H1 (cell line): ENCODE data around the gene ASF1A. TPM values are rescaled to one million over a fixed set of nuclear protein-coding genes. Genes with fewer than 3 reads are reported as not detected.

Experiments used
- CTCF ChIA-PET: fragments of 300-600 bp; sonication (Branson Sonifier 250); formaldehyde crosslinking; loops from one replicate; lab custom pipeline; 2021; ENCODE audit not compliant: partially characterized antibody; lab: Charles Lee
- POLR2A ChIA-PET: fragments of 300-600 bp; sonication (Branson Sonifier 250); formaldehyde crosslinking; loops from one replicate; lab custom pipeline; 2021; ENCODE audit warnings: inconsistent platforms; ENCODE audit not compliant: partially characterized antibody; lab: Charles Lee
- DNase-seq, 2 experiments: peaks; one replicate each; pipeline versions ENCODE4 v3.0.0 to v3.0.0-alpha.2; 2010 to 2022; ENCODE audit warnings: low spot score in 2 of 2, low read depth in 1 of 2, mixed read lengths in 1 of 2
- FAIRE-seq: peaks from 2 replicates; lab custom pipeline; 2011; peaks lifted over from hg19 to GRCh38; lab: Jason Lieb, UNC
- H2AFZ ChIP-seq: 2 replicates; pipeline ENCODE4 v1.8.1; 2012; ENCODE audit warnings: low read length, inconsistent platforms
- H2AK5ac ChIP-seq: 2 replicates; pipeline ENCODE4 v1.6.1; 2013; ENCODE audit warnings: low read depth, low read length
- H2BK120ac ChIP-seq: replicated peaks from 2 replicates; pipeline ENCODE3; 2013; ENCODE audit warnings: low read depth, low read length, inconsistent platforms
- H2BK12ac ChIP-seq: 2 replicates; pipeline ENCODE4 v1.6.1; 2013; ENCODE audit warnings: low read depth, low read length
- H2BK15ac ChIP-seq: 2 replicates; pipeline ENCODE4 v1.6.1; 2013; ENCODE audit warnings: low read length
- H2BK20ac ChIP-seq: 2 replicates; pipeline ENCODE4 v1.6.1; 2013; ENCODE audit warnings: low read length
- H2BK5ac ChIP-seq: 2 replicates; pipeline ENCODE4 v1.6.1; 2013; ENCODE audit warnings: low read depth, low read length
- H3K14ac ChIP-seq: 2 replicates; pipeline ENCODE4 v1.6.1; 2013; ENCODE audit warnings: inconsistent platforms; ENCODE audit not compliant: insufficient read length
- H3K18ac ChIP-seq: 2 replicates; pipeline ENCODE4 v1.6.1; 2013; ENCODE audit warnings: low read length; ENCODE audit errors: extremely low read depth
- H3K23ac ChIP-seq: 2 replicates; pipeline ENCODE4 v1.6.1; 2013; ENCODE audit warnings: inconsistent platforms; ENCODE audit not compliant: insufficient read length
- H3K23me2 ChIP-seq: 2 replicates; pipeline ENCODE4 v1.6.1; 2013; ENCODE audit warnings: low read depth, low read length
- H3K27ac ChIP-seq: 2 replicates; pipeline ENCODE4 v1.6.1; 2011; ENCODE audit warnings: low read depth, low read length, inconsistent platforms
- H3K27me3 ChIP-seq, 4 experiments: replicated peaks in 1 of 4; 1 replicate in 1 of 4; 2 replicates in 3 of 4; pipeline versions ENCODE4 v1.6.1 to v1.8.1; 2011 to 2013; ENCODE audit warnings: low read length in 3 of 4, mild to moderate bottlenecking in 3 of 4, inconsistent platforms in 2 of 4, mixed read lengths in 2 of 4, moderate library complexity in 1 of 4; ENCODE audit not compliant: control insufficient read depth in 3 of 4, insufficient read depth in 3 of 4; ENCODE audit errors: extremely low read depth in 1 of 4
- H3K36me3 ChIP-seq, 4 experiments: 2 replicates each; pipeline versions ENCODE4 v1.6.1 to v1.8.1; 2011 to 2013; ENCODE audit warnings: mild to moderate bottlenecking in 4 of 4, low read length in 3 of 4, moderate library complexity in 2 of 4, control low read depth in 1 of 4, inconsistent platforms in 1 of 4; ENCODE audit not compliant: insufficient read depth in 4 of 4, control insufficient read depth in 2 of 4
- H3K4ac ChIP-seq: replicated peaks from 2 replicates; pipeline ENCODE3; 2013; ENCODE audit warnings: low read length, low read depth, mixed read lengths, inconsistent platforms; ENCODE audit not compliant: insufficient read length
- H3K4me1 ChIP-seq, 4 experiments: replicated peaks in 1 of 4; 1 replicate in 1 of 4; 2 replicates in 3 of 4; pipeline versions ENCODE4 v1.6.1 to v1.8.1; 2011 to 2013; ENCODE audit warnings: low read length in 3 of 4, inconsistent platforms in 2 of 4, mixed read lengths in 1 of 4; ENCODE audit not compliant: insufficient read depth in 4 of 4, control insufficient read depth in 3 of 4
- H3K4me2 ChIP-seq, 2 experiments: 2 replicates each; pipeline versions ENCODE4 v1.6.1 to v1.8.1; 2011 to 2013; ENCODE audit warnings: low read depth in 2 of 2, low read length in 2 of 2, control low read depth in 1 of 2, inconsistent platforms in 1 of 2, mild to moderate bottlenecking in 1 of 2; ENCODE audit not compliant: insufficient read depth in 1 of 2
- H3K4me3 ChIP-seq, 4 experiments: fragments of 200-600, 300-600 bp in 1 of 4; sonication (generic), shearing (Covaris generic), sonication (Bioruptor Twin) in 1 of 4; 2 replicates each; pipeline versions ENCODE4 v1.5.1 to v1.8.1; 2011 to 2016; ENCODE audit warnings: low read length in 4 of 4, low read depth in 3 of 4, control low read depth in 2 of 4, inconsistent platforms in 2 of 4, mild to moderate bottlenecking in 2 of 4, mixed read lengths in 1 of 4, moderate library complexity in 1 of 4; ENCODE audit not compliant: insufficient read depth in 2 of 4; ENCODE audit errors: extremely low read depth in 1 of 4
- H3K56ac ChIP-seq: replicated peaks from 2 replicates; pipeline ENCODE3; 2013; ENCODE audit warnings: low read depth, mild to moderate bottlenecking, mixed read lengths, low read length, inconsistent platforms; ENCODE audit not compliant: insufficient read length
- H3K79me1 ChIP-seq: 2 replicates; pipeline ENCODE4 v1.6.1; 2013; ENCODE audit warnings: low read depth, low read length, control low read depth
- H3K79me2 ChIP-seq, 2 experiments: 2 replicates each; pipeline versions ENCODE4 v1.6.1 to v1.8.1; 2012 to 2013; ENCODE audit warnings: low read length in 2 of 2, mild to moderate bottlenecking in 2 of 2, inconsistent platforms in 1 of 2; ENCODE audit not compliant: insufficient read depth in 2 of 2, control insufficient read depth in 1 of 2
- H3K9ac ChIP-seq, 4 experiments: replicated peaks in 1 of 4; 1 replicate in 1 of 4; 2 replicates in 3 of 4; pipeline versions ENCODE4 v1.6.1 to v1.8.1; 2011 to 2013; ENCODE audit warnings: low read depth in 3 of 4, low read length in 3 of 4, control low read depth in 2 of 4, mild to moderate bottlenecking in 2 of 4, moderate library complexity in 2 of 4, inconsistent platforms in 1 of 4; ENCODE audit errors: extremely low read depth in 1 of 4
- H3K9me3 ChIP-seq, 2 experiments: 2 replicates each; pipeline versions ENCODE4 v1.6.1 to v1.8.1; 2012 to 2013; ENCODE audit warnings: mild to moderate bottlenecking in 2 of 2, moderate library complexity in 2 of 2, control low read depth in 1 of 2, inconsistent platforms in 1 of 2, low read depth in 1 of 2, low read length in 1 of 2, mixed read lengths in 1 of 2; ENCODE audit not compliant: insufficient read depth in 2 of 2
- H4K20me1 ChIP-seq, 2 experiments: replicated peaks in 1 of 2; 2 replicates each; pipeline versions ENCODE3 to v1.8.1; 2011 to 2013; ENCODE audit warnings: inconsistent platforms in 2 of 2, low read length in 2 of 2, mild to moderate bottlenecking in 1 of 2; ENCODE audit not compliant: insufficient read depth in 2 of 2, control insufficient read depth in 1 of 2
- H4K5ac ChIP-seq: 2 replicates; pipeline ENCODE4 v1.6.1; 2013; ENCODE audit warnings: low read length, low read depth, mixed read lengths, inconsistent platforms; ENCODE audit not compliant: insufficient read length
- H4K8ac ChIP-seq: 2 replicates; pipeline ENCODE4 v1.8.0; 2013; ENCODE audit warnings: mild to moderate bottlenecking, moderate library complexity, low read length, inconsistent platforms; ENCODE audit not compliant: insufficient read depth; ENCODE audit errors: extremely low read depth
- H4K91ac ChIP-seq: replicated peaks from 2 replicates; pipeline ENCODE3; 2013; ENCODE audit warnings: low read length, mixed read lengths, inconsistent platforms; ENCODE audit not compliant: insufficient read length
- ATF3 ChIP-seq: IDR thresholded peaks from 2 replicates; pipeline ENCODE4 v1.6.1; 2011; ENCODE audit warnings: low read depth, mild to moderate bottlenecking, low read length; ENCODE audit not compliant: insufficient read depth
- CREB1 ChIP-seq: IDR thresholded peaks from 2 replicates; pipeline ENCODE4 v1.6.1; 2012; ENCODE audit warnings: inconsistent platforms
- EGR1 ChIP-seq: IDR thresholded peaks from 2 replicates; pipeline ENCODE4 v1.6.1; 2011; ENCODE audit warnings: low read depth, low read length, borderline replicate concordance
- FOSL1 ChIP-seq: IDR thresholded peaks from 2 replicates; pipeline ENCODE4 v1.6.1; 2011; ENCODE audit warnings: mild to moderate bottlenecking, low read depth, low read length, moderate library complexity; ENCODE audit not compliant: insufficient read depth
- KDM1A ChIP-seq: fragments of 200-600, 300-600 bp; sonication (generic); IDR thresholded peaks from 2 replicates; pipeline ENCODE4 v1.7.1; 2016; ENCODE audit warnings: mild to moderate bottlenecking, low read length, borderline replicate concordance
- KDM5A ChIP-seq: fragments of 200-600 bp; IDR thresholded peaks from 2 replicates; pipeline ENCODE4 v1.7.1; 2012; ENCODE audit warnings: mild to moderate bottlenecking, low read length, inconsistent platforms, mixed read lengths
- POLR2A ChIP-seq, 2 experiments: IDR thresholded peaks; 1 replicate in 1 of 2; 2 replicates in 1 of 2; pipeline ENCODE4 v1.6.1; 2011; ENCODE audit warnings: low read depth in 2 of 2, low read length in 2 of 2, mild to moderate bottlenecking in 2 of 2; ENCODE audit errors: control extremely low read depth in 1 of 2
- ZNF274 ChIP-seq: IDR thresholded peaks from 2 replicates; pipeline ENCODE4 v1.7.0; 2012; ENCODE audit warnings: low read length, borderline replicate concordance; ENCODE audit errors: extremely low read depth
- WGBS, 2 experiments: shearing (Covaris generic) in 1 of 2; methylation state at CpG; one replicate each; pipeline versions ENCODE4 v1.1.6 to v1.1.7; 2013 to 2015; ENCODE audit warnings: low lambda C conversion rate in 2 of 2, mixed read lengths in 2 of 2, inconsistent platforms in 1 of 2, low coverage in 1 of 2, missing lambda C conversion rate in 1 of 2; ENCODE audit not compliant: insufficient replicate concordance in 2 of 2, insufficient coverage in 1 of 2, insufficient read length in 1 of 2; ENCODE audit errors: extremely low coverage in 1 of 2, missing lambda C conversion rate in 1 of 2; 5-methylcytosine and 5-hydroxymethylcytosine counted together
- polyA plus RNA-seq, 7 experiments: library from polyadenylated mRNA; depleted of rRNA in 3 of 7; stranded (reverse) in 5 of 7; unstranded in 2 of 7; fragments of >200 nt in 5 of 7; fragments of 200-250 nt in 2 of 7; gene quantifications; 1 replicate in 5 of 7; 2 replicates in 1 of 7; 4 replicates in 1 of 7; pipeline versions ENCODE4 v1.2.1 to v1.2.3, GENCODE V29; 2011 to 2013; ENCODE audit warnings: missing spikeins in 2 of 7, mixed read lengths in 2 of 7
- total RNA-seq: library from RNA; stranded (reverse); fragmentation: NEBNext Ultra II Directional; extraction: Animal tissue kit (Norgen Biotek cat#: 25700); gene quantifications from 2 replicates; pipeline ENCODE4 v1.2.1, GENCODE V29; 2021

Gene ASF1A
- total and polyA plus RNA-seq, 2 of the 8 experiments (the other 6 are each of a cell fraction or from before 2014, with no cell fraction given), result 11.4 to 50.2 TPM

GRCh38 chr6:118895859-118896258 is 1.9 kb downstream of the ASF1A start:
- H3K79me1 ChIP-seq, result peaks cover 6% of the 10 kb centered on the region; the same call in 1 of the 2 replicates
- no peak overlapping the region for H3K18ac ChIP-seq
- H3K27ac ChIP-seq, result no peak overlapping the region
- H3K4me2 ChIP-seq, result peak overlapping the region; percentile 64 to 68
- H3K79me2 ChIP-seq, result peaks cover 9 to 76% of the 10 kb centered on the region in 2 experiments
- peaks cover 2 to 19% (median 6%) of the 10 kb centered on the region in 4 experiments; a peak in 6 of 7 replicates for H3K4me1 ChIP-seq
- H3K14ac ChIP-seq, result no peak overlapping the region
- no peak overlapping the region for H4K5ac ChIP-seq
- H4K20me1 ChIP-seq, result peaks cover 0 to 9% of the 10 kb centered on the region in 2 experiments
- FAIRE-seq, result no peak
- no peak overlapping the region for H3K4ac ChIP-seq
- no peak overlapping the region; a peak in 1 of 7 replicates for H3K9ac ChIP-seq
- no peak for DNase-seq
- no peak overlapping the region for H2BK20ac ChIP-seq
- POLR2A ChIA-PET, result interaction anchor here (0.7 to 3.1 kb wide), 7 partner anchors 9 to 166 kb away, joined by 3 to 15 read pairs (median 4); partner anchors contain the start of gene MCM9
- H4K91ac ChIP-seq, result no peak overlapping the region
- H4K8ac ChIP-seq, result no peak overlapping the region
- H3K23me2 ChIP-seq, result 0 out of 2 replicates have a peak, but pooled peaks cover 3% of the 10 kb centered on the region
- H3K36me3 ChIP-seq, result peaks cover 0 to 15% (median under 1%) of the 10 kb centered on the region in 4 experiments; a peak in 4 of 8 replicates
- H3K27me3 ChIP-seq, result no peaks in the 10 kb centered on the region
- no peak overlapping the region for H3K56ac ChIP-seq
- CTCF ChIA-PET, result interaction anchor here (0.5 to 2.8 kb wide), 13 partner anchors 7 to 215 kb away, joined by 3 to 10 read pairs (median 4); partner anchors contain the start of gene MCM9
- no peak overlapping the region for H2BK5ac ChIP-seq
- WGBS, 2 experiments, result 29% methylated on average over 2 of the region's 2 CpGs; no CpG with 5 or more reads in 1 of the 2 experiments
- no peaks in the 10 kb centered on the region for H3K9me3 ChIP-seq
- H2BK12ac ChIP-seq, result no peak overlapping the region
- peak overlapping the region; percentile 87 to 97 (median 92) for H3K4me3 ChIP-seq
- H3K23ac ChIP-seq, result no peak overlapping the region
- TF ChIP-seq FOSL1, result no peak
- no peak for TF ChIP-seq KDM5A
- no peak for TF ChIP-seq EGR1
- no peak for TF ChIP-seq POLR2A (IDR thresholded peaks at IDR 0.05; ENCODE audit: control extremely low read depth in 1 of 2, low read depth in 2 of 2, low read length in 2 of 2)
- TF ChIP-seq KDM1A, result no peak
- no peak for TF ChIP-seq ZNF274
- no peak for TF ChIP-seq ATF3
- no peak for TF ChIP-seq CREB1
- H2AFZ ChIP-seq, result no peak overlapping the region
- no peak overlapping the region for H2BK15ac ChIP-seq
- H2BK120ac ChIP-seq, result no peak overlapping the region
- H2AK5ac ChIP-seq, result no peak overlapping the region
